ENCODE data around the gene RXRB.

RXRB gene

GRCh38 chr6:33203443-33204164 is 3.1 kb upstream of the RXRB start:
- DNase-seq, result no peak
- no peak for TF ChIP-seq EZH2phosphoT487 (IDR thresholded peaks at IDR 0.05; ENCODE audit: low read length)
- TF ChIP-seq EZH2 (optimal IDR thresholded peaks at IDR 0.05; ENCODE audit: low read depth, low read length), result no peak
- TF ChIP-seq, protein P1, sequence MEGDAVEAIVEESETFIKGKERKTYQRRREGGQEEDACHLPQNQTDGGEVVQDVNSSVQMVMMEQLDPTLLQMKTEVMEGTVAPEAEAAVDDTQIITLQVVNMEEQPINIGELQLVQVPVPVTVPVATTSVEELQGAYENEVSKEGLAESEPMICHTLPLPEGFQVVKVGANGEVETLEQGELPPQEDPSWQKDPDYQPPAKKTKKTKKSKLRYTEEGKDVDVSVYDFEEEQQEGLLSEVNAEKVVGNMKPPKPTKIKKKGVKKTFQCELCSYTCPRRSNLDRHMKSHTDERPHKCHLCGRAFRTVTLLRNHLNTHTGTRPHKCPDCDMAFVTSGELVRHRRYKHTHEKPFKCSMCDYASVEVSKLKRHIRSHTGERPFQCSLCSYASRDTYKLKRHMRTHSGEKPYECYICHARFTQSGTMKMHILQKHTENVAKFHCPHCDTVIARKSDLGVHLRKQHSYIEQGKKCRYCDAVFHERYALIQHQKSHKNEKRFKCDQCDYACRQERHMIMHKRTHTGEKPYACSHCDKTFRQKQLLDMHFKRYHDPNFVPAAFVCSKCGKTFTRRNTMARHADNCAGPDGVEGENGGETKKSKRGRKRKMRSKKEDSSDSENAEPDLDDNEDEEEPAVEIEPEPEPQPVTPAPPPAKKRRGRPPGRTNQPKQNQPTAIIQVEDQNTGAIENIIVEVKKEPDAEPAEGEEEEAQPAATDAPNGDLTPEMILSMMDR (IDR thresholded peaks at IDR 0.05; ENCODE audit: low read length), result no peak
- Histone ChIP-seq H3K36me3 (replicated peaks; ENCODE audit: insufficient read depth, low read length) (no peaks in the 10 kb centered on the region), H3F3A (ENCODE audit: insufficient read depth, low read length) (peaks cover 17% of the 10 kb centered on the region; the same call in 1 of the 2 replicates), H3K9me3 (replicated peaks; ENCODE audit: insufficient read depth, low read length) (no peaks in the 10 kb centered on the region), H3K4me3 (ENCODE audit: low read length) (no peak overlapping the region), H3K9ac (ENCODE audit: low read length) (no peak overlapping the region), H3K4me1 (ENCODE audit: low read length) (peaks cover 35% of the 10 kb centered on the region), H4K20me1 (ENCODE audit: insufficient read depth, low read length) (no peaks in the 10 kb centered on the region), H3K9me2 (replicated peaks; ENCODE audit: insufficient read depth, low read length) (no peaks in the 10 kb centered on the region), H3K27ac (ENCODE audit: low read length) (no peak overlapping the region), H3K79me2 (ENCODE audit: low read length) (peaks cover 38% of the 10 kb centered on the region), H3K27me3 (replicated peaks; ENCODE audit: insufficient read depth, low read length) (no peaks in the 10 kb centered on the region), H2AFZ (ENCODE audit: low read length) (no peak overlapping the region), H3K4me2 (ENCODE audit: low read depth, low read length) (peak overlapping the region; percentile 37)

DNA sequence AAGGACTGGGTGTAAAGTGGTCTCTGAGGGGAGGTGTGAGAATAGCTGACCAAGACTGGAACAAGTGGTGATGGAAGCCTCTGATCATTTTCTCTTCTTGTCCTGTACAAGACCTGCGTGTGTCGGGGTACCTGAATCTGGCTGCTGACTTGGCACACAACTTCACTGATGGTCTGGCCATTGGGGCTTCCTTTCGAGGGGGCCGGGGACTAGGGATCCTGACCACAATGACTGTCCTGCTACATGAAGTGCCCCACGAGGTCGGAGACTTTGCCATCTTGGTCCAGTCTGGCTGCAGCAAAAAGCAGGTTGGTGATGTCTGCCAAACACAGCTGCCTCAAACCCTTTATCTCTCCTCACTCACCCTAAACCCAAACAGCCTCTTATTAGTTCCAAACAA is 2.3 kb upstream of the RXRB start:
- Histone ChIP-seq H3K36me3 (replicated peaks; ENCODE audit: insufficient read depth, low read length) (no peaks in the 10 kb centered on the region), H3K27ac (ENCODE audit: low read length) (no peak overlapping the region), H3K9me3 (replicated peaks; ENCODE audit: insufficient read depth, low read length) (no peaks in the 10 kb centered on the region), H4K20me1 (ENCODE audit: insufficient read depth, low read length) (no peaks in the 10 kb centered on the region), H2AFZ (ENCODE audit: low read length) (no peak overlapping the region), H3K27me3 (replicated peaks; ENCODE audit: insufficient read depth, low read length) (no peaks in the 10 kb centered on the region), H3F3A (ENCODE audit: insufficient read depth, low read length) (peaks cover 17% of the 10 kb centered on the region), H3K79me2 (ENCODE audit: low read length) (peaks cover 44% of the 10 kb centered on the region), H3K4me3 (ENCODE audit: low read length) (no peak overlapping the region), H3K9me2 (replicated peaks; ENCODE audit: insufficient read depth, low read length) (no peaks in the 10 kb centered on the region), H3K4me1 (ENCODE audit: low read length) (peaks cover 35% of the 10 kb centered on the region), H3K9ac (ENCODE audit: low read length) (no peak overlapping the region), H3K4me2 (ENCODE audit: low read depth, low read length) (no peak overlapping the region)
- no peak for DNase-seq
- TF ChIP-seq, protein P1 (IDR thresholded peaks at IDR 0.05; ENCODE audit: low read length), result no peak
- TF ChIP-seq EZH2 (optimal IDR thresholded peaks at IDR 0.05; ENCODE audit: low read depth, low read length) (no peak), EZH2phosphoT487 (IDR thresholded peaks at IDR 0.05; ENCODE audit: low read length) (no peak)

DNA sequence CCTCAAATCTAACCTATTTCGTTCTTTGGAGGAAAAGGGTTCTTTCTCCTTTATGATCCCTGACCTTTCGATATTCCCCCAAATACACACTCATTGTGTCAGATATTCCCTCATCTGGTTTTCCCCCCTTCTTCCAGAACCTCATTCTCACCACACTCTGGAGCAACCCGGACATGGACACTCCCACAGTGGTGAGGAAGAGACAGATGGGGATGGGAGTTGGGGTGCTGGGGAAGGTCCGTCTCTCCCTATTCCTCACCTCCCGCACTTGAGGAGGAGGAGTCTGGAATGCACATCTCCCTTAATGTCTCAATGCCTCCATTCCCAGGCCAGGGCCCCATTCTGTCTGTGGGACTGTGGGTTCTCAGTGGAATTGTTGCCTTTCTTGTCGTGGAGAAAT is 1.5 kb upstream of the RXRB start:
- peaks cover 46% of the 10 kb centered on the region for H3K79me2 ChIP-seq (ENCODE audit: low read length)
- no peak overlapping the region for H3K27ac ChIP-seq (ENCODE audit: low read length)
- no peak for DNase-seq
- no peaks in the 10 kb centered on the region for H3K36me3 ChIP-seq (replicated peaks; ENCODE audit: insufficient read depth, low read length)
- peaks cover 35% of the 10 kb centered on the region for H3K4me1 ChIP-seq (ENCODE audit: low read length)
- H3F3A ChIP-seq (ENCODE audit: insufficient read depth, low read length), result peaks cover 17% of the 10 kb centered on the region
- peak overlapping the region; percentile 100 for H3K4me2 ChIP-seq (ENCODE audit: low read depth, low read length)
- no peaks in the 10 kb centered on the region for H3K27me3 ChIP-seq (replicated peaks; ENCODE audit: insufficient read depth, low read length)
- H4K20me1 ChIP-seq (ENCODE audit: insufficient read depth, low read length), result no peaks in the 10 kb centered on the region
- peak overlapping the region; percentile 97; the same call in 1 of the 2 replicates for H3K9ac ChIP-seq (ENCODE audit: low read length)
- H3K9me3 ChIP-seq (replicated peaks; ENCODE audit: insufficient read depth, low read length), result no peaks in the 10 kb centered on the region
- H3K9me2 ChIP-seq (replicated peaks; ENCODE audit: insufficient read depth, low read length), result no peaks in the 10 kb centered on the region
- no peak overlapping the region for H2AFZ ChIP-seq (ENCODE audit: low read length)
- TF ChIP-seq EZH2 (optimal IDR thresholded peaks at IDR 0.05; ENCODE audit: low read depth, low read length), result no peak
- TF ChIP-seq, protein P1 (IDR thresholded peaks at IDR 0.05; ENCODE audit: low read length), result no peak
- no peak for TF ChIP-seq EZH2phosphoT487 (IDR thresholded peaks at IDR 0.05; ENCODE audit: low read length)
- H3K4me3 ChIP-seq (ENCODE audit: low read length), result peak overlapping the region; percentile 96
